Stimulated activated CD4-positive, alpha-beta T cell treated with anti-CD3 and anti-CD28 coated beads, TNF-alpha, amount 100 ng/mL, for 24 hours (primary cell): ENCODE data around the gene GPC5.
"Not testable (repeated sequence)": the region's sequence is repeated elsewhere in the genome, so short reads cannot be mapped to it uniquely, and the experiment has no call there.

ENCODE experiments used
- DNase-seq, 3 experiments: peaks; one replicate each; pipeline ENCODE4 v3.0.0-alpha.2; 2020; ENCODE audit warnings: low read depth in 3 of 3

The GPC5 gene

GRCh38 chr13:92830821-92831220, 1432.4 kb downstream of the GPC5 start:
- DNase-seq: no peak

GRCh38 chr13:92833071-92833470, 1434.7 kb downstream of the GPC5 start:
- DNase-seq: no peak

GRCh38 chr13:92836171-92836570, 1437.8 kb downstream of the GPC5 start:
- no peak for DNase-seq

GRCh38 chr13:92838786-92839185, 1440.4 kb downstream of the GPC5 start:
- DNase-seq: no peak

- no peak for DNase-seq
Measured at GRCh38 chr13:92842145-92842544, 1443.7 kb downstream of the GPC5 start.

GRCh38 chr13:92843549-92843948, 1445.1 kb downstream of the GPC5 start:
- no peak for DNase-seq

GRCh38 chr13:92849381-92849780, 1451.0 kb downstream of the GPC5 start:
- no peak for DNase-seq

GRCh38 chr13:92864584-92865284, 1466.3 kb downstream of the GPC5 start:
- DNase-seq: no peak

- DNase-seq: no peak
Measured at GRCh38 chr13:92873029-92873428, 1474.6 kb downstream of the GPC5 start.

GRCh38 chr13:92886535-92887077, 1488.2 kb downstream of the GPC5 start:
- no peak for DNase-seq

GRCh38 chr13:92894447-92894846, 1496.0 kb downstream of the GPC5 start:
- DNase-seq: no peak

- no peak for DNase-seq
Measured at GRCh38 chr13:92896842-92897241, 1498.4 kb downstream of the GPC5 start.

GRCh38 chr13:92898946-92899345, 1500.5 kb downstream of the GPC5 start:
- DNase-seq: not testable (repeated sequence)

- DNase-seq: no peak
Measured at GRCh38 chr13:92900446-92900845, 1502.0 kb downstream of the GPC5 start.

GRCh38 chr13:92901739-92902138, 1503.3 kb downstream of the GPC5 start:
- DNase-seq: no peak

GRCh38 chr13:92912629-92913028, 1514.2 kb downstream of the GPC5 start:
- DNase-seq: no peak

GRCh38 chr13:92913840-92914239, 1515.4 kb downstream of the GPC5 start:
- DNase-seq: no peak
